Mesendoderm (in vitro differentiated cells): ENCODE data around the gene YWHAE. TPM values are rescaled to one million over a fixed set of nuclear protein-coding genes. Genes with fewer than 3 reads are reported as not detected.

Experiments used
- DNase-seq: peaks from one replicate; pipeline ENCODE4 v3.0.0; 2013
- H2AK5ac ChIP-seq: 2 replicates; pipeline ENCODE4 v1.6.1; 2013; ENCODE audit warnings: low read length, inconsistent platforms
- H2BK120ac ChIP-seq: 2 replicates; pipeline ENCODE4 v1.6.1; 2013; ENCODE audit warnings: low read depth, mild to moderate bottlenecking, low read length, moderate library complexity, mixed read lengths
- H2BK15ac ChIP-seq: replicated peaks from 2 replicates; pipeline ENCODE4 v1.6.1; 2013; ENCODE audit warnings: low read depth, mild to moderate bottlenecking, moderate library complexity
- H2BK5ac ChIP-seq: 2 replicates; pipeline ENCODE4 v1.6.1; 2013; ENCODE audit warnings: low read length, inconsistent platforms
- H3K18ac ChIP-seq: 2 replicates; pipeline ENCODE4 v1.6.1; 2013; ENCODE audit warnings: mild to moderate bottlenecking, low read length, mixed read lengths
- H3K23ac ChIP-seq: one replicate; pipeline ENCODE4 v1.6.1; 2013; ENCODE audit warnings: low read length
- H3K27ac ChIP-seq: 2 replicates; pipeline ENCODE4 v1.5.1; 2013; ENCODE audit warnings: low read depth, mild to moderate bottlenecking, inconsistent platforms, low read length, moderate library complexity
- H3K27me3 ChIP-seq: 2 replicates; pipeline ENCODE4 v1.6.1; 2013; ENCODE audit warnings: low read length, control low read depth, mild to moderate bottlenecking, inconsistent platforms; ENCODE audit not compliant: insufficient read depth, poor library complexity
- H3K36me3 ChIP-seq: 2 replicates; pipeline ENCODE4 v1.6.1; 2013; ENCODE audit warnings: low read length, inconsistent platforms; ENCODE audit not compliant: control insufficient read depth, insufficient read depth
- H3K4ac ChIP-seq: one replicate; pipeline ENCODE4 v1.6.1; 2013; ENCODE audit warnings: low read depth, mild to moderate bottlenecking, low read length, moderate library complexity
- H3K4me1 ChIP-seq: 2 replicates; pipeline ENCODE4 v1.6.1; 2013; ENCODE audit warnings: low read depth, low read length, inconsistent platforms; ENCODE audit not compliant: control insufficient read depth
- H3K4me2 ChIP-seq: 2 replicates; pipeline ENCODE4 v1.6.1; 2013; ENCODE audit warnings: low read length
- H3K4me3 ChIP-seq: 2 replicates; pipeline ENCODE4 v1.5.1; 2013; ENCODE audit warnings: mild to moderate bottlenecking, low read length
- H3K56ac ChIP-seq: one replicate; pipeline ENCODE4 v1.6.1; 2013; ENCODE audit warnings: low read length
- H3K79me1 ChIP-seq: 2 replicates; pipeline ENCODE4 v1.6.1; 2013; ENCODE audit warnings: low read length, inconsistent platforms
- H3K79me2 ChIP-seq: 2 replicates; pipeline ENCODE4 v1.6.1; 2013; ENCODE audit warnings: mild to moderate bottlenecking, low read length; ENCODE audit not compliant: control insufficient read depth, insufficient read depth
- H3K9ac ChIP-seq: 2 replicates; pipeline ENCODE4 v1.6.1; 2013; ENCODE audit warnings: low read length, inconsistent platforms
- H4K5ac ChIP-seq: one replicate; pipeline ENCODE4 v1.6.1; 2013; ENCODE audit warnings: low read length
- H4K8ac ChIP-seq: one replicate; pipeline ENCODE4 v1.6.1; 2013; ENCODE audit warnings: low read depth, mild to moderate bottlenecking, control low read depth, low read length, moderate library complexity
- WGBS: extraction: QIAGEN DNeasy Blood & Tissue Kit; methylation state at CpG from one replicate; pipeline ENCODE4 v1.1.7; 2013; ENCODE audit warnings: low lambda C conversion rate, missing lambda C conversion rate; ENCODE audit not compliant: insufficient coverage; ENCODE audit errors: extremely low coverage; 5-methylcytosine and 5-hydroxymethylcytosine counted together
- small RNA-seq: library from polyadenylated mRNA; stranded (forward); fragments of <200 nt; extraction: miRNeasy Mini kit (QIAGEN cat#:217004); gene quantifications from one replicate; pipeline ENCODE3, GENCODE V24; 2013; ENCODE audit not compliant: insufficient read depth

YWHAE gene

DNA sequence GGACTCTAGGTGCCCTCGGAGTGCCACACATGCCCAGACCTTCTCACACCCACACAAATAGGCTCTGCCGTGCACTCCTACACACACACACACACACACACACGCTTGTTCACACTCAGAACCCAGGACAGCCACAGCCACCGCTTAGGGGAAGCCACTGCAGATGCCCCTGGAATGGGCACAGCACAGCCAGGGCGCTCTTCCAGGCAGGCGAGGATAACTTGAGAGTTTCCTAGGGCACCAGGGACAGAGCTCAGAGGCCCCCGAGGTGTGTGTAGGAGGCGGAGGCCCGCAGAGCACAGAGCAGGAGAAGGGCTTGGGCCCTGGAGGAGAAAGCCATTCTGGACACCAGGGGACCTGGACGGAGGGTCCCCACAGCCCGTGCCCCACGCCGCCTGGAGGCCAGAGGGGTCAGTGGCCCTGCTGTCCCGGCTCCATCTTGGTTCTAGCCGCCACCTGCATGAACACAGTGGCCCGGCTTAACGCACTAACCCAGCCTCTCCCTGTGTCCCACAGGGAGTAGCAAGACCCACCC lies 99.6 kb downstream of the YWHAE start:
- no peak overlapping the region for H4K5ac ChIP-seq
- no peaks in the 10 kb centered on the region for H3K79me2 ChIP-seq
- no peak overlapping the region for H3K27ac ChIP-seq
- no peak overlapping the region for H3K18ac ChIP-seq
- H3K4ac ChIP-seq, result no peak overlapping the region
- no peak overlapping the region for H3K4me3 ChIP-seq
- no peak overlapping the region for H2BK120ac ChIP-seq
- H3K79me1 ChIP-seq, result no peaks in the 10 kb centered on the region
- no peaks in the 10 kb centered on the region for H3K36me3 ChIP-seq
- no peaks in the 10 kb centered on the region for H3K27me3 ChIP-seq
- no peaks in the 10 kb centered on the region for H3K4me1 ChIP-seq
- WGBS, result no CpG with 5 or more reads among the region's 17 CpGs
- H2AK5ac ChIP-seq, result no peak overlapping the region
- no peak for DNase-seq
- H3K56ac ChIP-seq, result no peak overlapping the region
- H2BK5ac ChIP-seq, result no peak overlapping the region
- H3K4me2 ChIP-seq, result no peak overlapping the region
- H3K23ac ChIP-seq, result no peak overlapping the region
- H4K8ac ChIP-seq, result no peak overlapping the region
- no peak overlapping the region for H2BK15ac ChIP-seq
- no peak overlapping the region for H3K9ac ChIP-seq

GRCh38 chr17:1299552-1300370 lies 100.3 kb downstream of the YWHAE start:
- no CpG with 5 or more reads among the region's 22 CpGs for WGBS
- H3K4me3 ChIP-seq, result no peak overlapping the region
- H3K27me3 ChIP-seq, result no peaks in the 10 kb centered on the region
- no peak overlapping the region for H3K4ac ChIP-seq
- no peak overlapping the region for H3K56ac ChIP-seq
- H3K23ac ChIP-seq, result no peak overlapping the region
- no peak overlapping the region for H4K5ac ChIP-seq
- H4K8ac ChIP-seq, result no peak overlapping the region
- H2AK5ac ChIP-seq, result no peak overlapping the region
- no peaks in the 10 kb centered on the region for H3K79me2 ChIP-seq
- no peak overlapping the region for H3K9ac ChIP-seq
- no peaks in the 10 kb centered on the region for H3K79me1 ChIP-seq
- no peak for DNase-seq
- no peak overlapping the region for H3K4me2 ChIP-seq
- no peaks in the 10 kb centered on the region for H3K4me1 ChIP-seq
- H2BK5ac ChIP-seq, result no peak overlapping the region
- no peak overlapping the region for H2BK120ac ChIP-seq
- no peaks in the 10 kb centered on the region for H3K36me3 ChIP-seq
- no peak overlapping the region for H3K27ac ChIP-seq
- H2BK15ac ChIP-seq, result no peak overlapping the region
- no peak overlapping the region for H3K18ac ChIP-seq

- DNase-seq, result peak; percentile 38
- H2AK5ac ChIP-seq, result no peak overlapping the region
- no peak overlapping the region for H4K5ac ChIP-seq
- no peaks in the 10 kb centered on the region for H3K79me2 ChIP-seq
- no peak overlapping the region for H2BK5ac ChIP-seq
- H3K27ac ChIP-seq, result no peak overlapping the region
- H3K4ac ChIP-seq, result no peak overlapping the region
- no peaks in the 10 kb centered on the region for H3K27me3 ChIP-seq
- peak overlapping the region; percentile 3 for H3K56ac ChIP-seq
- no peaks in the 10 kb centered on the region for H3K4me1 ChIP-seq
- H3K36me3 ChIP-seq, result no peaks in the 10 kb centered on the region
- no peak overlapping the region for H3K4me3 ChIP-seq
- no peak overlapping the region for H3K23ac ChIP-seq
- WGBS, result no CpG with 5 or more reads among the region's 24 CpGs
- H3K79me1 ChIP-seq, result no peaks in the 10 kb centered on the region
- H2BK15ac ChIP-seq, result no peak overlapping the region
- no peak overlapping the region for H2BK120ac ChIP-seq
- H3K9ac ChIP-seq, result no peak overlapping the region
- H3K4me2 ChIP-seq, result no peak overlapping the region
- no peak overlapping the region for H3K18ac ChIP-seq
- no peak overlapping the region for H4K8ac ChIP-seq
These were observed 101.4 kb downstream of the YWHAE start for GRCh38 chr17:1298606-1299005.

Small RNAs within 50 kb of the gene (small RNA-seq; reads per million reads assigned to genes)
- gene AC032044.2, result not detected
